WTC11 (cell line): ENCODE measurements around the gene UGT1A9.

Source experiments
- ATF1 ChIP-seq: sonication (generic); formaldehyde crosslinking; IDR thresholded peaks from 2 replicates; pipeline ENCODE4 v1.8.1; 2023; ENCODE audit warnings: mild to moderate bottlenecking, moderate library complexity, missing genetic modification reagents
- ELF4 ChIP-seq: sonication (generic); formaldehyde crosslinking; IDR thresholded peaks from 2 replicates; pipeline ENCODE4 v1.8.1; 2022; ENCODE audit warnings: low read depth, mild to moderate bottlenecking, moderate library complexity, missing genetic modification reagents
- JUN ChIP-seq: sonication (generic); formaldehyde crosslinking; IDR thresholded peaks from 2 replicates; pipeline ENCODE4 v1.8.0; 2023; ENCODE audit warnings: mild to moderate bottlenecking, missing genetic modification reagents
- NFE2L1 ChIP-seq: sonication (generic); formaldehyde crosslinking; IDR thresholded peaks from 2 replicates; pipeline ENCODE4 v1.8.1; 2023; ENCODE audit warnings: missing genetic modification reagents
- NR2C2 ChIP-seq: sonication (generic); formaldehyde crosslinking; IDR thresholded peaks from 2 replicates; pipeline ENCODE4 v1.8.0; 2022; ENCODE audit warnings: mild to moderate bottlenecking, missing genetic modification reagents
- OVOL2 ChIP-seq: fragments of 250-450 bp; sonication (Bioruptor Pico); IDR thresholded peaks from 2 replicates; pipeline ENCODE4 v1.9.0; 2021; ENCODE audit warnings: mild to moderate bottlenecking, borderline replicate concordance
- RELA ChIP-seq: sonication (generic); formaldehyde crosslinking; IDR thresholded peaks from 2 replicates; pipeline ENCODE4 v1.8.1; 2022; ENCODE audit warnings: missing genetic modification reagents, mild to moderate bottlenecking, borderline replicate concordance
- ZNF317 ChIP-seq: sonication (generic); formaldehyde crosslinking; IDR thresholded peaks from 2 replicates; pipeline ENCODE4 v1.8.1; 2023; ENCODE audit warnings: low read depth, mild to moderate bottlenecking, moderate library complexity, missing genetic modification reagents, borderline replicate concordance
- TF ChIP-seq, protein P1 (sequence below): fragments of 200-600 bp; IDR thresholded peaks from 2 replicates; pipeline ENCODE4 v1.8.0; 2022; ENCODE audit warnings: antibody characterized with exemption
- TF ChIP-seq, protein P2 (sequence below): sonication (generic); formaldehyde crosslinking; IDR thresholded peaks from 2 replicates; pipeline ENCODE4 v1.8.0; 2022; ENCODE audit warnings: mild to moderate bottlenecking, missing genetic modification reagents
- TF ChIP-seq, protein P3 (sequence below): sonication (generic); formaldehyde crosslinking; IDR thresholded peaks from 2 replicates; pipeline ENCODE4 v1.8.0; 2022; ENCODE audit warnings: mild to moderate bottlenecking, missing genetic modification reagents
- TF ChIP-seq, protein P4 (sequence below): sonication (generic); formaldehyde crosslinking; conservative IDR thresholded peaks from 2 replicates; pipeline ENCODE4 v1.8.1; 2022; ENCODE audit warnings: mild to moderate bottlenecking, missing genetic modification reagents

DNA sequence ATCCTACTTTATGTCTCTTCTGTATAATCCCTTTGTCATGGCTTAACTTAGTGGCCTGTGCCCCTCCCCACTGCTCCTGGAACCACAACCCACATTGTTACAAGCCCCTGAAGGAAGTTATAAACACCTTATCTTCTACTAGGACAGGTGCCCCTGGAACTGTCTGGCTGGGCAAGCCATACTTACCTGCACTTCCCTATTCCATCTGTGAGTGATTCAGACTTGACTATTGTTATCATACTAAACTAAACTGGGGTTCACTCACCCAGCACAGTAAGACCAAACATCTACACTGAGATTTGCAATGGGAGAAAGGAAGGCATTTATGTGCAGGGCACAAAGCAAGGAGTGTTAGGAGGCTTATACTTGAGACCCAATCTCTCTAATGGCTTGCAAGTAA, 17.3 kb downstream of the UGT1A9 start:
- TF ChIP-seq, protein P1, sequence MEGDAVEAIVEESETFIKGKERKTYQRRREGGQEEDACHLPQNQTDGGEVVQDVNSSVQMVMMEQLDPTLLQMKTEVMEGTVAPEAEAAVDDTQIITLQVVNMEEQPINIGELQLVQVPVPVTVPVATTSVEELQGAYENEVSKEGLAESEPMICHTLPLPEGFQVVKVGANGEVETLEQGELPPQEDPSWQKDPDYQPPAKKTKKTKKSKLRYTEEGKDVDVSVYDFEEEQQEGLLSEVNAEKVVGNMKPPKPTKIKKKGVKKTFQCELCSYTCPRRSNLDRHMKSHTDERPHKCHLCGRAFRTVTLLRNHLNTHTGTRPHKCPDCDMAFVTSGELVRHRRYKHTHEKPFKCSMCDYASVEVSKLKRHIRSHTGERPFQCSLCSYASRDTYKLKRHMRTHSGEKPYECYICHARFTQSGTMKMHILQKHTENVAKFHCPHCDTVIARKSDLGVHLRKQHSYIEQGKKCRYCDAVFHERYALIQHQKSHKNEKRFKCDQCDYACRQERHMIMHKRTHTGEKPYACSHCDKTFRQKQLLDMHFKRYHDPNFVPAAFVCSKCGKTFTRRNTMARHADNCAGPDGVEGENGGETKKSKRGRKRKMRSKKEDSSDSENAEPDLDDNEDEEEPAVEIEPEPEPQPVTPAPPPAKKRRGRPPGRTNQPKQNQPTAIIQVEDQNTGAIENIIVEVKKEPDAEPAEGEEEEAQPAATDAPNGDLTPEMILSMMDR = no peak
- TF ChIP-seq JUN (CRISPR knock-in tag) = no peak
- no peak for TF ChIP-seq ATF1 (CRISPR knock-in tag)
- no peak for TF ChIP-seq NR2C2 (CRISPR knock-in tag)
- TF ChIP-seq NFE2L1 (CRISPR knock-in tag) = no peak
- TF ChIP-seq, protein P2, sequence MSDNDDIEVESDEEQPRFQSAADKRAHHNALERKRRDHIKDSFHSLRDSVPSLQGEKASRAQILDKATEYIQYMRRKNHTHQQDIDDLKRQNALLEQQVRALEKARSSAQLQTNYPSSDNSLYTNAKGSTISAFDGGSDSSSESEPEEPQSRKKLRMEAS (CRISPR knock-in tag) = no peak
- TF ChIP-seq OVOL2 (CRISPR knock-in tag) = no peak
- TF ChIP-seq ZNF317 (CRISPR knock-in tag) = no peak
- TF ChIP-seq RELA (CRISPR knock-in tag) = no peak
- TF ChIP-seq, protein P3, sequence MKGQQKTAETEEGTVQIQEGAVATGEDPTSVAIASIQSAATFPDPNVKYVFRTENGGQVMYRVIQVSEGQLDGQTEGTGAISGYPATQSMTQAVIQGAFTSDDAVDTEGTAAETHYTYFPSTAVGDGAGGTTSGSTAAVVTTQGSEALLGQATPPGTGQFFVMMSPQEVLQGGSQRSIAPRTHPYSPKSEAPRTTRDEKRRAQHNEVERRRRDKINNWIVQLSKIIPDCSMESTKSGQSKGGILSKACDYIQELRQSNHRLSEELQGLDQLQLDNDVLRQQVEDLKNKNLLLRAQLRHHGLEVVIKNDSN (CRISPR knock-in tag) = no peak
- TF ChIP-seq, protein P4, sequence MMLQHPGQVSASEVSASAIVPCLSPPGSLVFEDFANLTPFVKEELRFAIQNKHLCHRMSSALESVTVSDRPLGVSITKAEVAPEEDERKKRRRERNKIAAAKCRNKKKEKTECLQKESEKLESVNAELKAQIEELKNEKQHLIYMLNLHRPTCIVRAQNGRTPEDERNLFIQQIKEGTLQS (CRISPR knock-in tag) = no peak
- TF ChIP-seq ELF4 = no peak
